ENCODE measurements around the gene PRR36.
A peak's percentile ranks its signal among the peaks of the same experiment; 100 is the strongest.

The PRR36 gene

DNA sequence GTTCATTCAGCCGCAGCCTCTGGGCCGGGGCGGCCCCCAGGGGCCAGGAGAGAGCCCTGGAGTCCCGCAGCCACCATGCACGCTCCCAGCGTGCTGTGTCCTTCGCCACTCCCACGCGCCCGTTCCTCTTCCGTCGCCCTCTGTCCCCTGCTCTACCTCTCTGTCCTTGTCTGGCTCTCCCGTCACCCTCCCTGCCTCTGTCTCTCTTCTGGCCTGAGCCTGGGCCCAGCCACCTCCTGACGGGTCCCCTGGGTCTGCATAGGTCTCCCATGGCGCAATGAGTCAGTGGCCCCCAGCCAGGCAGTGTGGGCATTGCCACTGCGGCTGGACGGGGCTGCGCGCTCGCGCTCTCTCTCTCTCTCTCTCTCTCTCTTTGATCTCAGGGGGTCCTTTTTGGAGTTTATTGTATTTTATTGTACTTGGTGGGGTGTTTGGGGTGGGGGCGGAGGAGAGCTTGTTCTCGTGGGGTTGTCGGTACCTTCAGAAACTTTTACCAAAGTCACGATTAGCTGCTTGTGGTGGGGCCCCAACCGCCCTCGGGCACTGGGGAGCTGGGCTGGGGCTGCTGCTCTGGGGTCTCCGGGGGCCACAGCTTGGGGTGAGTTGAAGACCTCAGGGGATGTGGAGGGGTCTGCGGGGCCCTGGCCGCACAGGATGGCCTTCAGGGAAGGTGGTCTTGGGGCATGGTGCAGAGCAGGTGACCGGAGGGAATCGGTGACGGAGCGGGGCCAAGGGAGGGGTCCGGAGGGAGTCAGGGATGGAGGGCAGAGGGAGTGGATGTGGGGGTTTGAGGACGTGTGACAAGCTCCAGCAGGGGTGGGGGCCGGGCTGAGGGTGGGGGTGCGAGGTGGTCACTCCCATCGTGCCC, 38.7 kb upstream of the PRR36 start:
- DNase-seq = no peak

DNA sequence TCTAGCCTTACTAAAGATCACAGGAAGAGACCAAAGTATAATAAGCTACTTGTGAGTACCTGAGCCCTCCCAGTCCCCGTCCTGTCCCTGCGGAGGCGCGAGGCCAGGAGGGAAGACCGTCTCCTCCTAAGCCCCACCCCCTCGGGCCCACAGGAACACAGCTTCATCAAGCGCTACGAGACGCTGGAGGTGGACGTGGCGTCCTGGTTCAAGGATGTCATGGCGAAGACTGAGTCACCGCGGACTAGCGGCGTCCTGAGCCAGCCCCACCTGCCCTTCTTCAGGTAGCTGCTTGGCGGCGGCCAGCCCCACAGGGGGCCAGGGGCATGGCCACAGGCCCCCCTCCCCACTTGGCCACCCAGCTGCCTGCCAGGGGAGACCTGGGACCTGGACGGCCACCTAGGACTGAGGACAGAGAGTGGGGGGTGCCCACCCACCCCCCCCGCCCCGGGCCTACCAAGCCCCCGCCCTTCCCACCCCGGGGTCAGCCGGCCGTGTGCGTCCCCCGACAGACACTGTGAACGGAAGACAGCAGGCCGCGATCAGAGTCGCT, 38.0 kb upstream of the PRR36 start:
- no peak for DNase-seq

DNA sequence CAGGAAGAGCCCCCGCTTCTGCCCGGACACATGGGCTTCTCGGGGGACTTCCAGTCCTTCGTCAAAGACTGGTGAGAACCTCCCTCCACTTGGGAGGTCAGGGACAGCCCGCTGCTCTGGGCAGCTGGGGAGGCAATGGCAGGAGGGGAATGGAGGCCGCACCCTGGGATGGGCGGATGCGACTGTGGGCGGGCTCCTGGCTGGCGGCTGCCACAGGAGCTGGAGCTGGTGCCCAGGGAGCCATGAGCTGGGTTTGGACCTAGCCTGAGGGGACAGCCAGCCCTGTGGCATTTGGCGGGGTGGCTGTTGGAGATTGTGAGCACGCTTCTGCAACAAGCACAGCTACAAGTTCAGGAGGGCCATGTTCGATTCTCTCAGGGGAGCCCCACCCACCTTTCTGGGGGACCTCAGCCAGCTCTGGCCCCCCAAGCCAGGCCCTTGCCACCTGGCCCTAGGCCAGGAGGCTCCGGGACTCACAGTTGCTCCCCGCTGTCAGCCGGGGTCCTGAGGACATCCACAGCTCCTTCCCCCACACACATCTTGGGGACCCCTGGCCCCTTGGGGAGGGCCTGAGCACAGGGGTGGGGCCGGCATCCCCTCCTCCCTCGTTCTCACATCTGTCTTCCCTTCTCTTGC, 37.4 kb upstream of the PRR36 start:
- DNase-seq = no peak

DNA sequence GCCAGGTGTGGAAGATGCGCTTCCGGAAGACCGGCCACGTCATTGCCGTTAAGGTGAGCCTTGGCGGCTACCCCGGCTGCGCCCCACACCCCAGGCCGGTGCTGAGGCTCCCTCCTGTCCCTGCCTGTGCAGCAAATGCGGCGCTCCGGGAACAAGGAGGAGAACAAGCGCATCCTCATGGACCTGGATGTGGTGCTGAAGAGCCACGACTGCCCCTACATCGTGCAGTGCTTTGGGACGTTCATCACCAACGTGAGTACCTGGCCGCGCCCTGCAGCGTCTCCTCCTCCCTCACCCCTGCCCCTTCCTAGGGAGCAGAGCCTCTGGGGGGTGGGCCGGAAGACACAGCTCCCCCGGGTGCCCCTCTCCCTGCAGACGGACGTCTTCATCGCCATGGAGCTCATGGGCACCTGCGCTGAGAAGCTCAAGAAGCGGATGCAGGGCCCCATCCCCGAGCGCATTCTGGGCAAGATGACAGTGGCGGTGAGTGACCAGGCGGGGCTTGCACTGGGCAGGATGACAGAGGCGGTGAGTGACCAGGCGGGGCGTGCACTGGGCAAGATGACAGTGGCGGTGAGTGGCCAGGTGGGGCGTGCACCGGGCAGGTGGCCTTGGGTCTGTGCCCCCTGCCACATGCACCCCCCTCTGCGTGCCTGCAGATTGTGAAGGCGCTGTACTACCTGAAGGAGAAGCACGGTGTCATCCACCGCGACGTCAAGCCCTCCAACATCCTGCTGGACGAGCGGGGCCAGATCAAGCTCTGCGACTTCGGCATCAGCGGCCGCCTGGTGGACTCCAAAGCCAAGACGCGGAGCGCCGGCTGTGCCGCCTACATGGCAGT, 36.4 kb upstream of the PRR36 start:
- no peak for DNase-seq

DNA sequence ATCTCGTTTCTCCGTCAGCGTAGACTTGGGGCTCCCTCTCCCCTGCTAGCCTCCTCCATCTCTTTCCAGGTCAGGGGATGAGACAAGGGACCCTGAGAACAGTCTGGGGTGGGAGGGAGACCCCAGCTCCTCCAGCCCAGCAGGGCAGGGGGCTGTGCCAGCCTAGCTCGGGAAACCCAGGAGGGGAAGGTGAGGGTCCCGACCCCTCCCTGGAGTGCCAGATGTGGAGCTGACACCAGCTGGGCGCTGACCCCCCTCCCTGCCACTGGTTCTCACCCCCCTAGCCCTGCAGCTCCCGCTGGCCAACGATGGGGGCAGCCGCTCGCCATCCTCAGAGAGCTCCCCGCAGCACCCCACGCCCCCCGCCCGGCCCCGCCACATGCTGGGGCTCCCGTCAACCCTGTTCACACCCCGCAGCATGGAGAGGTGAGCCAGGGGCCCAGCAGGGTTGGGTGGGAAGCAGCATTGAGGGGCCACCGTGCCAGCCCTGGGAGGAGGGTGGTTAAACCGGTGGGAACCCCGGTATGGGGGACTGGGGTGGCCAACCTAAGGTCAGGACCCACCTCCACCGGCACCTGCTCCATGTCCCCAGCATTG, 35.4 kb upstream of the PRR36 start:
- no peak for DNase-seq

DNA sequence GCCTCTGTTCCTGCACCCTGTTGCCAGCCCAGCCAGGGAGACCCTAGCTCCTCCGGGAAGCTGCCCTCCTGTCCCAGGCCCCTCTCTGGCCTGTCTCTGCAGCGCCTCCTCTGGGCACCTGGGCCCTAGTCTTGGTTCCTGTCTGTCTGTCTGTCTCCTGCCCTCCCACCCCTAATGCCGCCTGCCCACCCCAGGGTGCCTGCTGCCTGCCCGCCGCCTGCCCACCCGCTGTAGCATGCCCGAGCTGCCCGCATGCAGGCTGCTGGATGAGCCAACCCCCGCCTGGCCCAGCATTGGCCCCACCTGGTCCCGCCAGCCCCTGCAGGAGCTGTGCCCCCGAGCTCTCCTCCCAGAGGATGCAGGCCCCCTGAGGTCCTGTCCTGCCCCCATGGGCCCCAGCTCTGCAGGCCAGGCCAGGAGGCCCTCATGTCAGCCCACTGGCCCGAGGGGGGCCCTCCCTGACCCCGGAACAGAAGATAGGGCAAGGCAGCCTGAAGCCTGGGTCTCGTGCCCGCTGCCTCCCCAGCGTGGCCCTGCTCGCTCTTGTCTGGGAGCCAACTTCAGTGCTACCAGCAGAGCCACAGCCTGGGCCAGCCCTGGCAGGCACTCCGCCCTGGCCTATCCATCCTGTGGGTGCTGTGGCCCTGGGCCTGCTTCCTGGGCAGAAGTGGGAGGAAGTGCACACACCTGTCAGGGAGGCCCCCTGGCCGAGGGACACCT, 34.7 kb upstream of the PRR36 start:
- no peak for DNase-seq

DNA sequence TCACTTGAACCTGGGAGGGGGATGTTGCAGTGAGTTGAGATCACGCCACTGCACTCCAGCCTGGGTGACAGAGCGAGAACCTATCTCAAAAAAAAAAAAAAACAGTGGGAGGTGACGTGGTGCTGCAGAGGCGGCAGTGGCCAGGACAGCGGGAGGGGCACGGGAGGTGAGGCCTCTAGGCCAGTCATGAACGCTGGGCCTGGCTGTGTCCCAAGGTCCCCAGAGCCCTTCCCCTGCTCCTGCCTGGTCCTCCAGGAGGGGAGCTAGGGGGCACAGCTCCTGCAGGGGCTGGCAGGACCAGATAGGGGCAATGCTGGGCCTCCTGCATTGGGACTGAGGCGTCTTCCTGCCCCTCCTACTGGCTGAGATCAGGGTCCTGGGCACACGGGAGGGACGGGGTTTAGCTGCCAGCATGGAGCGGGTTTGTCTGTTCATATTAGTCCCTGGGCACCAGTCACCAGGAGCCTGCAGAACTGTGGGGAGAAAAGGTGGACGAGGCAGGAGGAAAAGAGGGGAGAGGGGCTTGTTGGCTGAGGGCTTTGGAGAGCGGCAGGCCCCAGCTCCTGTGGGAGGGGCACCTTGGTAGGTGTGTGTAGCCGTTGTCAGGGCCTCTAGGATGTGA, 34.0 kb upstream of the PRR36 start:
- peak; percentile 42 for DNase-seq

DNA sequence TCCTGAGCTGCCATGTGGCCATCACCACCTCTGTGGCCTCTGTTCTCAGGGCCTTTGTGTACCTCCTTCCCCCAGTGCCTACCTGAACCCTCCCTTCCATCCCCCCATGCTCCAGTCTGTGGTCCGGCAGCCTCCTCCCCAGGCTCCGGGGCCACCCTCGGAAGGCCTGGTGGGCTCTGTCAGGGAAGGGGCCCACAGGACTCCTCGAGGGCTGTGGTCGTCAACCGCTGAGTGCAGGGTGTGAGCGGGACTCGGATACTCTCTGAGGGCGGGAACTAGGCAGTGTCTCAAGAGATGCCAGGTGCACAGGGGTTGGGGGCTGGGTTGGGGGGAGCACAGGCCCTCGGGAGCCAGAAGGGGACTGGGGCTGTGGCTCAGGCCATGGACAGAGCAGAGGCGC, 33.4 kb upstream of the PRR36 start:
- DNase-seq = no peak

DNA sequence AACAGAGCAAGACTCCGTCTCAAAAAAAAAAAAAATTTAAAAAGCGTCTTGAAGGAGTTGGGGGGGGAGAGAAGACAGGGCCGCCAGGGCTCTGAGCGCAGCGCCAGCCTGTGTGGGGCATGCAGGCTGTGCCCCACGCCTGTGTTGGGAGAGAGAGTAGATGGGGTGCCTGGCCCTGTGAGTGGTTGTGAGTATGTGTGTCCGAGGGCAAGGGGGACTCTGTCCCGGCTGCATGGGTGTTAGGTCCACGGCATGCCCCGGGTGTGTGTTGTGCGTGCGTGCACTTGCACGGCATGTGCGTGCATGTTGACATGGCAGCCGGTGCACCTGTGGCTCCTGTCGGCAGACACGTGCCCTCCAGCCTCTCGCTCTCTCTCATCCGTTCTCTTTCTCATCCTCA, 32.9 kb upstream of the PRR36 start:
- DNase-seq = no peak

DNA sequence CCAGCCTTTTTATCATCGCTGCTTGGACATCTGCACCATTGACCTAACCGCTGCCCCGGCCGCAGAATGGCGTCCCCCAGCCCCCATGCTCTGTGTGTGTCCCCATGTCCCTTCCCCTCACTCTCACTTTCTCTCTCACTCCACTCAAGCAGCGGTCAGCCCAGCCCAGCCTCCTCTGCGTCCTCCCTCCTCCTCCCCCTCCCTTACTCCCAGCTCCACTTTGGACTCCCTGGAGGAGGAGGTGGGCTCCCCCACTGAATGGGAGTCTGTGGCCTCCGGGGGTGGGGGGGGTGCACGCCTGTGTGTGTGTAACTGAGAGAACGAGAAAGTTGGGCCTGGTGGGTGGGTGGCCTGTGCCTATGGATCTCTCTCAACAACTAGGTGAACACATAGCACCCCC, 31.7 kb upstream of the PRR36 start:
- no peak for DNase-seq

DNA sequence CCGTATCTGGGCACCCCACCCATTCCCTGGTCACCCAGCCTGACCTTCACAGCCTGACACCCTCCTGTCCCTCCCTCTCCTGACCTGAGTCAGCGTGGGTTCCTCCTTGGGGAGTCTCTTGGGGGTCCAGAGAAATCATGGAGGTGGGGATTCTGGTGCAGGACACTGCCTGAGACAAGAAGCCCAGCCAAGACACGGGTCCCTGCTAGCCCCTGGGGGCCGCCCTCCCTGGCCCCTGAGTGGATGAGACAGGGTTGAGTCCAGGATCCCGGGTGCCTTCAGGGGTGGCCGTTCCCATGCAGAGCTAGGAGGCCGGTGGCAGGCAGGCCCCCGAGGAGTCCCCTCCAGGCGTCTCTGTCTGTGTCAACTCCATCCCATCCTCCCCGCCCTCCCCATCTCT, 31.1 kb upstream of the PRR36 start:
- DNase-seq = no peak

DNA sequence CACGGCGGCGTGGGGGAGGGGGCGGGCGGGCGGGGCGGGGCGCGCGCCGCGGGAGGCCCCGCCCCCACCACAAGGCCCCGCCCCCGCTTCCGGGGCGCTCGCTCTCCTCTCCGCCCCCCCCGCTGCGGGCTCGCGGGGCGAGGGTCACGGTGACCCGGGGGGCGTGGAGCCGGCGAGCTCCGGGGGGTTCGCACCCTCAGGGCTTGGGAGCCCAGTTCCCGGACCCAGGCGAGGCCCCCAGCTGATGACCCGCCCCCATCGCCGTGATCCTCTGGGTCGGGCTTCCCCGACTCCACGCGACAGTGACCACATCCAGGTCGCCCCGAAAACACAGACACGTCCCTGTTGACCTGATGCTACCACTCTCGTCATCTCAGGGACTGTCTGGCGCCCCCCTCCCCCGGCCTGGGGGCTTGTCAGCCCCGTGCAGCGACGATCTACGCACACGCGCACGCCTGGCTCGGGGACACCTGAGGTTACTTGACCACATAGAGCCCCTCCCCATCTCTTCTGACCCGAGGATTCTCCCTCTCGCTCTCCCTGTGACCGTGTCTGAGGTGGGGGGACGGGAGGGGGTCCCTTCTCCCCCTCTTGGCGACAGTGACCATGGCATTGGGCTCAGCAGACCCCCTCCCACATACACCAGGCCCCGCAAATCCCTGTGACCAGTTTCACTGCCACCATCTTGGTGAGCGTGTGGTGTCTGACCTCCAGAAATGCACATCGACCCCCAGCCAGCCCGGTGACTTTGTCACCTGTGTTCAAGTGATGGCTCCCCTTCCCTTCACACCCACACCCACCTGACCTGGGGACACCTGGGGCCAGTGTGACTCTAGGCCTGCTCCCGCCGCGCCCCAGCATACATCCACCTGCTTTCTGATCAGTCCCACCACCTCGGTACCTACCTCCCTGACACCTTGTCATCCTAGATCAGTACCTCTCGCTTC, 30.2 kb upstream of the PRR36 start:
- peak; percentile 29 for DNase-seq

DNA sequence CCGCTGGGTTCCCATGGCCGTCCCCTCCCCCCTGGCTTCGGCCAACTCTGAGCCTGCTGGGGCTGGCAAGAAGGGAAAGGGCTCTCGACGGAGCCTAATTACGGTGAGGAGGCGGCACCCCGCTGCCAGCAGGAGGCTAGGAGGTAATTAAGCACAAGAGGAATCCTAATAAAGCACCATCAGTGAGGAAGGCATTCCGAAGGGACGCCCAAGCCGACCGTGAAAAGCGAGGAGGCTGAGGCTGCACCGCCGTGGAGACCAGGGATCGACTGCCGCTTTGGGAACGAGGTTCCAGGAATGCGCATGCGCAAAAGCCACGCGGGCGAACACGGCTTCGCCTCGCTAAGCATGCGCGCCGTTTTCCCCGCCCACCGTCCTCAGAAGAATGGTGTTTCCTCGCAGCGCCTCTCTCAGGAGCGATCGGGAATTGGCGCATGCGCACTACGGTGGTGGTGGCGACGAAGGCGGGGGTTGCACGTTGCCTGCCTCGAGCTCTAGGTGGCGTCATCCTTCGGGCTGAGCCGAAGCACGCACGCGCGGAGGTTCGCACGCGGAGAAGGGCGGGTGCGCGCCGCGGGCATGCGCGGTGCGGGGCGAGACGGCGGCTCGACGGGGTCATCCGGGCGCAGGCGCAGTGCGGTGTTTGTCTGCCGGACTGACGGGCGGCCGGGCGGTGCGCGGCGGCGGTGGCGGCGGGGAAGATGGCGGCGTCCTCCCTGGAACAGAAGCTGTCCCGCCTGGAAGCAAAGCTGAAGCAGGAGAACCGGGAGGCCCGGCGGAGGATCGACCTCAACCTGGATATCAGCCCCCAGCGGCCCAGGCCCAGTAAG, 29.3 kb upstream of the PRR36 start, which contains the start of gene MAP2K7:
Gene MAP2K7, plus strand, starts transcription at position 634 of the 830 bp plus-strand sequence. Its CDS starts 68 bp downstream, at position 702.
- peak; percentile 99 for DNase-seq

DNA sequence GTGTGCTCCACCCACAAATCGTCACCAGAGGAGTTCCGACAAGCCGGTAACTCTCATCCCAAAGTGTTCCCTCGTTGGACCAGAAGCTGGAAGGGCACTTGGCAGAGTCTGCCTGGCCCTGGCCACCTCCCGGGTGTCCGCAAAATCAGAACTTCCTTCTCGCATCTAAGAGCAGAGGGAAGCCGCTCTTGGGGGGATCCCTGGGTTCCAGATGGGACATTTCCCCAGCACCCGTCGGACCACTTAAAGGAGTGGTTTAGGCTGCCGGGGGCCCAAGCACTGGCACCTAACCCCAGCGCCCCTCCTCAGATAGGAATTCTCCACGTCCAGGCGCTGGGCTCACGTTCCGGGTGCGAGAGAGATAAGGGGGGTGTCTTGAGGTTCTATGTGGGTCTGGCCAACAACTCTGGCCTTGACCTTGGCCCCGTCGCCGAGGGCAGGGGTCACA, 28.6 kb upstream of the PRR36 start:
- no peak for DNase-seq

DNA sequence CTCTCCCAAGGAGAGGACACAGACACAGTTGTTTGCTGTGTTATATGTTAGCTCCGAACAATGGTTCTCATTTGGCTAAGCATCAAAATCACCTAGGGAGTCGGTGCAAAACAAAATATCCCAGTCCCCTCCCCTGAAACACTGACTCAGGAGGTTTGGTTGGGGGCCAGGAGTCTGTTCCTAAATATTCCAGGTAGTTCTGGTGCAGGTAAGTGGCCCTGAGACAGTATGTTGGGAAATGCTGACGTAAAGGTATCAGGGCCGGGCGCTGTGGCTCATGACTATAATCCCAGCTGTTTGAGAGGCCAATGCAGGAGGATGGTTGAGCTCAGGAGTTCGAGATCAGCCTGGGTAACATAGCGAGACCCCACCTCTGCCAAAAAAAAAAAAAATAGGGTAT, 27.1 kb upstream of the PRR36 start:
- DNase-seq = no peak

DNA sequence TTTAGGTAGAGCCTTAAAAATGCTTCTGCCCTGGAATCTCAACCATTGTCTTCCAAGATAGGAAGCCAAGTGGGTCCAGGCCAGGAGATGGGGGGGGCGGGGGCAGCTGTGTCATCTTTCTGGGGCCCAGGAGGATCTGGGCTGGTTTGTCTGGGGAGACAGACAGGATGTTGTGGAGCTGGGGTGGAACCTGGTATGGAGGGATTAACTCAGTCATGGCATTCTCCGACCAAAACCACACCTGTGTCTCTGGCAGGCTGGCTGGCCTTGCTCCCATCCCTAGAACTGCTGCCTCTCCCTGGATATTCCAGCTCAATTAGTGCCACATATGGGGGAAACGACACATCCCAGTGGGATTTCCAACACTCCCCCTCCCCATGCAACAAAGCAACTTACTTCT, 26.7 kb upstream of the PRR36 start:
- no peak for DNase-seq

DNA sequence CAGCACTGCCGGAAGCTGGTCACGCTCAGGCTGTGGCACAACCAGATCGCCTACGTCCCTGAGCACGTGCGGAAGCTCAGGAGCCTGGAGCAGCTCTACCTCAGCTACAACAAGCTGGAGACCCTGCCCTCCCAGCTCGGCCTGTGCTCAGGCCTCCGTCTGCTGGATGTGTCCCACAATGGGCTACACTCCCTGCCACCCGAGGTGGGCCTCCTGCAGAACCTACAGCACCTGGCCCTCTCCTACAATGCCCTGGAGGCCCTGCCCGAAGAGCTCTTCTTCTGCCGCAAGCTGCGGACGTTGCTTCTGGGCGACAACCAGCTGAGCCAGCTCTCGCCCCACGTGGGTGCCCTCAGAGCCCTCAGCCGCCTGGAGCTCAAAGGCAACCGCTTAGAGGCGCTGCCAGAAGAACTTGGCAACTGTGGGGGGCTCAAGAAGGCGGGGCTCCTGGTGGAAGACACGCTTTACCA, 26.2 kb upstream of the PRR36 start:
- no peak for DNase-seq

DNA sequence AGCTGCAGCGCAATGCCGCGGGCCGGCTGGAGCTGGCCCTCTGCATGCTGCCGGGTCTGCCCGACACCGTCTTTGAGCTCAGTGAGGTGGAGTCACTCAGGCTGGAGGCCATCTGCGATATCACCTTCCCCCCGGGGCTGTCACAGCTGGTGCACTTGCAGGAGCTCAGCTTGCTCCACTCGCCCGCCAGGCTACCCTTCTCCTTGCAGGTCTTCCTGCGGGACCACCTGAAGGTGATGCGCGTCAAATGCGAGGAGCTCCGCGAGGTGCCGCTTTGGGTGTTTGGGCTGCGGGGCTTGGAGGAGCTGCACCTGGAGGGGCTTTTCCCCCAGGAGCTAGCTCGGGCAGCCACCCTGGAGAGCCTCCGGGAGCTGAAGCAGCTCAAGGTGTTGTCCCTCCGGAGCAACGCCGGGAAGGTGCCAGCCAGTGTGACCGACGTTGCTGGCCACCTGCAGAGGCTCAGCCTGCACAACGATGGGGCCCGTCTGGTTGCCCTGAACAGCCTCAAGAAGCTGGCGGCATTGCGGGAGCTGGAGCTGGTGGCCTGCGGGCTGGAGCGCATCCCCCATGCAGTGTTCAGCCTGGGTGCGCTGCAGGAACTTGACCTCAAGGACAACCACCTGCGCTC, 25.7 kb upstream of the PRR36 start:
- no peak for DNase-seq

DNA sequence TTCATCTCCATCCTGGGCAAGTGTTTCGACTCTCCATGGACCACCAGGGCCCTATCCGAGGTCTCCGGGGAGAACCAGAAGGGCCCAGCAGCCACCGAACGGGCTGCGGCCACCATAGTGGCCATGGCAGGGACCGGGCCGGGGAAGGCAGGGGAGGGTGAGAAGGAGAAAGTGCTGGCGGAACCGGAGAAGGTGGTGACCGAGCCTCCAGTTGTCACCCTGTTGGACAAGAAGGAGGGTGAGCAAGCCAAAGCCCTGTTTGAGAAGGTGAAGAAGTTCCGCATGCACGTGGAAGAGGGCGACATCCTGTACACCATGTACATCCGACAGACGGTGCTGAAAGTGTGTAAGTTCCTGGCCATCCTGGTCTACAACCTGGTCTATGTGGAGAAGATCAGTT, 24.8 kb upstream of the PRR36 start:
- no peak for DNase-seq
